ENCODE results near the gene SPATC1L. TPM values are rescaled to one million over a fixed set of nuclear protein-coding genes. Genes with fewer than 3 reads are reported as not detected.

Gene SPATC1L
- total RNA-seq, 1 experiment from 2014 or later = 4.3 TPM

DNA sequence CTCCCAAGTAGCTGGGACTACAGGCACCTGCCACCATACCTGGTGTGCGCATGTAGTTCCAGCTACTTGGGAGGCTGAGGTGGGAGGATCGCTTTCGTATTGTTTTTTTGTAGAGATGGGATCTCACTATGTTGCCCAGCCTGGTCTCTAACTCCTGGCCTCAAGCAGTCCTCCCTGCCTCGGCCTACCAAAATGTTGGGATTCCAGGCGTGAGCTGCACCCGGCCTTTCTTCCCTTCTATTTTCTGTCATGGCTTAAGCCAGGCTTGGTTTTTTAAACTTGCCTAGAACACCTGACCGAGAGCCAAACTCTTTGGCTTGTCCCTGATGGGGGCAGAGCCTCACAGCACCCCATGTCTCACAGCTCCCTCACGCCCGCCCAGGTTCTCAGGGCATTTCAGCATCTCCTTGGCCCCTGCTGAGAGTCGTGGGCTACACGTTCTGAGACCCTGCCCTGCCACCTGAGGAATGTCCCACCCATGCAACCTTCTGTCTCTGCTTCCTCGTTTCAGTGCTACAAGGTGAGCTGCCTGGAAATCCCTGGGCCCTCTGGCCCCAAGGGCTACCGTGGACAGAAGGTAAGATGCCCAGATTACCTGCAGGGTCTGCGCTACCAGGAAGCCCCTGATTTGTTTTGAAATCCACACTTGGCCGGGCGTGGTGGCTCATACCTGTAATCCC lies 70.6 kb downstream of the SPATC1L start:
- Histone ChIP-seq H3K27me3 (replicated peaks) (no peaks in the 10 kb centered on the region), H3K4me3 (no peak overlapping the region), H3K27ac (no peak overlapping the region), H3K9me3 (replicated peaks) (peaks cover 6% of the 10 kb centered on the region), H3K4me1 (replicated peaks) (no peaks in the 10 kb centered on the region), H3K36me3 (peaks cover 75% of the 10 kb centered on the region)
- peak in 1 of 2 experiments; percentile 33 for DNase-seq (ENCODE audit: low read depth in 1 of 2, low spot score in 2 of 2)

DNA sequence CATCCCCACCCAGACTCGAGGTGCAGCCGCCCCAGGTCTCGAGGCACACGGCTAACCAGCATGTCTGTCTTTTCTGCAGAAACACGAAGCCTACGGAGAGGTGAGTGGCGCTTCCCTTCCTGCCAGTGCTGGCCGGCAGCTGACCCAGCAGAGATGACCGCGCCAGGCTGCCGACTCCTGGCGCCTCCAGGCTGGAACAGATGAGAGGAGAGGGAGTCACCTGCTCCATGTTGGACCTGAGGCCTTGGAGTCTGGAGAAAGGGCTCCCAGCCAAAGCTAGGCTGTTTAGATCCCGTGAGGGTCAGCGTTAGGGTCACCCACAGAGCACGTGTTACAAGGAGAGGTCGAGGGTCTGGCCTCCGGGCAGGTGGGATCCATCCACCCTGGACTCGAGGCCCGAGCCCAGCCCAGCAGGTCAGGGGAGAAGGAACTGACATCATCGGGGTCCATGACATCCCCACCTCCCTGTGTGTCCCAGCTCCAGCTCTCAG lies 71.5 kb downstream of the SPATC1L start:
- H3K9me3 ChIP-seq (replicated peaks) = peaks cover 6% of the 10 kb centered on the region

DNA sequence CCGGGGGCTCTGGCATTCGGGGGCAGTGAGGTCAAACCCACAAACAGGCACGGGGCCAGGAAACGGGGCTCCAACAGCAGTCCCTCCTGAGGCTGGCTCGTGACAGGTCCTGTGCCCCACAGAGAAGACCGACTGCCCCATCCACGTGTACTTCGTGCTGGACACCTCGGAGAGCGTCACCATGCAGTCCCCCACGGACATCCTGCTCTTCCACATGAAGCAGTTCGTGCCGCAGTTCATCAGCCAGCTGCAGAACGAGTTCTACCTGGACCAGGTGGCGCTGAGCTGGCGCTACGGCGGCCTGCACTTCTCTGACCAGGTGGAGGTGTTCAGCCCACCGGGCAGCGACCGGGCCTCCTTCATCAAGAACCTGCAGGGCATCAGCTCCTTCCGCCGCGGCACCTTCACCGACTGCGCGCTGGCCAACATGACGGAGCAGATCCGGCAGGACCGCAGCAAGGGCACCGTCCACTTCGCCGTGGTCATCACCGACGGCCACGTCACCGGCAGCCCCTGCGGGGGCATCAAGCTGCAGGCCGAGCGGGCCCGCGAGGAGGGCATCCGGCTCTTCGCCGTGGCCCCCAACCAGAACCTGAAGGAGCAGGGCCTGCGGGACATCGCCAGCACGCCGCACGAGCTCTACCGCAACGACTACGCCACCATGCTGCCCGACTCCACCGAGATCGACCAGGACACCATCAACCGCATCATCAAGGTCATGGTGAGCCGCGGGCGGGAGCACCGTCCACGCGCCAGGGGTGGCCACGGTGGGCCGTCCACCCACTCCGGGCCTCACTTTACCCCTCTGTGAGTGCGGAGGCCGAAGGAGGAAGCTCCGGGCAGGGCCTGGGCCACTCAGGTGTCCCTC lies 72.2 kb downstream of the SPATC1L start:
- H3K36me3 ChIP-seq = peaks cover 72% of the 10 kb centered on the region
- peaks cover 6% of the 10 kb centered on the region for H3K9me3 ChIP-seq (replicated peaks)
- DNase-seq (ENCODE audit: low read depth in 1 of 2, low spot score in 2 of 2) = peak in 1 of 2 experiments; percentile 41
- H3K4me1 ChIP-seq (replicated peaks) = no peaks in the 10 kb centered on the region
- H3K27me3 ChIP-seq (replicated peaks) = no peaks in the 10 kb centered on the region
- no peak overlapping the region for H3K4me3 ChIP-seq
- H3K27ac ChIP-seq = no peak overlapping the region

More for the DNA sequence above, 71.5 kb downstream of the SPATC1L start:
- no peak overlapping the region for H3K27ac ChIP-seq
- DNase-seq (ENCODE audit: low read depth in 1 of 2, low spot score in 2 of 2) = peak in 1 of 2 experiments; percentile 41
- no peaks in the 10 kb centered on the region for H3K4me1 ChIP-seq (replicated peaks)
- H3K27me3 ChIP-seq (replicated peaks) = no peaks in the 10 kb centered on the region
- no peak overlapping the region for H3K4me3 ChIP-seq
- H3K36me3 ChIP-seq = peaks cover 72% of the 10 kb centered on the region

DNA sequence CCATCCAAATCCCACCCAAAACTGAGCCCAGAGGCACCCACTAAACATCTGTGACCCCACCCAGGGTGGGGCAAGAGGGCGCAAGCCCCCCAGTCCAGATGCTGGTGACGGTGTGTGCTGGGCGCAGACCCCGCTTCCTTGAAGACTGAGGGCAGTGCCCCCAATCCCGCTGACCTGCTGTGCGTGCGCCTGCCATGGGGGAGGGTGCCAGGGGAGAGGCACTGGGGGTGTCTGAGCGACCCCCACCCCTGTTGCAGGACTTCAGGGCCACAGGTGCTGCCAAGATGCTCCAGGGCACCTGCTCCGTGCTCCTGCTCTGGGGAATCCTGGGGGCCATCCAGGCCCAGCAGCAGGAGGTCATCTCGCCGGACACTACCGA lies 73.1 kb downstream of the SPATC1L start:
- Histone ChIP-seq H3K9me3 (replicated peaks) (peaks cover 6% of the 10 kb centered on the region), H3K4me3 (no peak overlapping the region), H3K27me3 (replicated peaks) (no peaks in the 10 kb centered on the region), H3K27ac (no peak overlapping the region), H3K36me3 (peaks cover 72% of the 10 kb centered on the region), H3K4me1 (replicated peaks) (no peaks in the 10 kb centered on the region)
- DNase-seq (ENCODE audit: low read depth in 1 of 2, low spot score in 2 of 2) = peak in 1 of 2 experiments; percentile 32

Other genes with a start within 250 kb of the SPATC1L start
- 108 and 149 TPM in 2 replicates for gene COL6A1, start 202.7 kb downstream of the SPATC1L start, total RNA-seq (2014; rRNA removed; shearing (Covaris generic))
- gene COL6A2, start 86.3 kb downstream of the SPATC1L start, total RNA-seq (2014; rRNA removed; shearing (Covaris generic)) = 310 and 333 TPM in 2 replicates
- not detected in 2 replicates for gene FTCD, start 28.9 kb downstream of the SPATC1L start, total RNA-seq (2014; rRNA removed; shearing (Covaris generic))
- gene LSS, start 44.3 kb upstream of the SPATC1L start, total RNA-seq (2014; rRNA removed; shearing (Covaris generic)) = 27.3 and 33.3 TPM in 2 replicates
- gene MCM3AP, start 101.2 kb upstream of the SPATC1L start, total RNA-seq (2014; rRNA removed; shearing (Covaris generic)) = 80.9 and 88.7 TPM in 2 replicates
- 2.7 and 18.4 TPM in 2 replicates for gene YBEY, start 101.9 kb upstream of the SPATC1L start, total RNA-seq (2014; rRNA removed; shearing (Covaris generic))
- gene C21orf58, start 139.4 kb upstream of the SPATC1L start, total RNA-seq (2014; rRNA removed; shearing (Covaris generic)) = 20.3 and 20.9 TPM in 2 replicates
- gene PCNT, start 139.7 kb upstream of the SPATC1L start, total RNA-seq (2014; rRNA removed; shearing (Covaris generic)) = 48.0 and 57.3 TPM in 2 replicates

Measured in SJSA1 (cell line).